CMK (cell line): Measurements from ENCODE around the gene DUSP7.
"Not testable (repeated sequence)": the region's sequence is repeated elsewhere in the genome, so short reads cannot be mapped to it uniquely, and the experiment has no call there.

Experiments used
- DNase-seq: peaks from one replicate; pipeline ENCODE4 v3.0.0-alpha.2; 2010; ENCODE audit warnings: low read depth

The DUSP7 gene

GRCh38 chr3:52046902-52047239 is 9.5 kb downstream of the DUSP7 start:
- no peak for DNase-seq

- DNase-seq, result no peak
Measured at GRCh38 chr3:52046186-52046901, 10.0 kb downstream of the DUSP7 start.

- DNase-seq, result no peak
Measured at GRCh38 chr3:52044869-52045619, 11.3 kb downstream of the DUSP7 start.

- no peak for DNase-seq
Measured at GRCh38 chr3:52043750-52044149, 12.6 kb downstream of the DUSP7 start.

- not testable (repeated sequence) for DNase-seq
Measured at GRCh38 chr3:52043039-52043438, 13.3 kb downstream of the DUSP7 start.

- DNase-seq, result no peak
Measured at GRCh38 chr3:52041118-52041731, 15.1 kb downstream of the DUSP7 start.

GRCh38 chr3:52040600-52040999 is 15.8 kb downstream of the DUSP7 start:
- no peak for DNase-seq

- no peak for DNase-seq
Measured at GRCh38 chr3:52039846-52040245, 16.5 kb downstream of the DUSP7 start.

GRCh38 chr3:52039426-52039825 is 16.9 kb downstream of the DUSP7 start:
- no peak for DNase-seq

- no peak for DNase-seq
Measured at GRCh38 chr3:52038227-52038626, 18.1 kb downstream of the DUSP7 start.

- DNase-seq, result no peak
Measured at GRCh38 chr3:52037291-52037690, 19.1 kb downstream of the DUSP7 start.

GRCh38 chr3:52036829-52037228 is 19.5 kb downstream of the DUSP7 start:
- no peak for DNase-seq

GRCh38 chr3:52036222-52036694 is 20.1 kb downstream of the DUSP7 start:
- DNase-seq, result no peak

GRCh38 chr3:52034651-52035050 is 21.7 kb downstream of the DUSP7 start:
- no peak for DNase-seq

GRCh38 chr3:52034212-52034611 is 22.2 kb downstream of the DUSP7 start:
- no peak for DNase-seq

GRCh38 chr3:52033748-52034147 is 22.6 kb downstream of the DUSP7 start:
- not testable (repeated sequence) for DNase-seq

GRCh38 chr3:52032702-52033408 is 23.5 kb downstream of the DUSP7 start:
- DNase-seq, result no peak

- DNase-seq, result no peak
Measured at GRCh38 chr3:52031896-52032295, 24.5 kb downstream of the DUSP7 start.

- DNase-seq, result no peak
Measured at GRCh38 chr3:52030714-52031310, 25.6 kb downstream of the DUSP7 start.

GRCh38 chr3:52029535-52029934 is 26.8 kb downstream of the DUSP7 start:
- DNase-seq, result no peak

GRCh38 chr3:52029053-52029452 is 27.3 kb downstream of the DUSP7 start:
- DNase-seq, result no peak

- DNase-seq, result no peak
Measured at GRCh38 chr3:52028572-52028971, 27.8 kb downstream of the DUSP7 start.
